NT2/D1 (cell line): ENCODE results near the gene ZBTB32.

Source experiments
- DNase-seq: peaks from one replicate; pipeline ENCODE4 v3.0.0-alpha.2; 2011; ENCODE audit warnings: low read depth, low spot score
- H3K27me3 ChIP-seq: 2 replicates; pipeline ENCODE4 v1.6.0; 2011; ENCODE audit warnings: mild to moderate bottlenecking; ENCODE audit not compliant: insufficient read length, insufficient read depth
- H3K36me3 ChIP-seq: 2 replicates; pipeline ENCODE4 v1.6.1; 2011; ENCODE audit warnings: mild to moderate bottlenecking, low read length, mixed read lengths; ENCODE audit not compliant: insufficient read depth, insufficient read length
- H3K4me1 ChIP-seq: 2 replicates; pipeline ENCODE4 v1.5.1; 2011; ENCODE audit not compliant: insufficient read depth, insufficient read length
- H3K4me3 ChIP-seq: 2 replicates; pipeline ENCODE4 v1.5.1; 2011; ENCODE audit warnings: low read depth; ENCODE audit not compliant: insufficient read length
- H3K9ac ChIP-seq: 2 replicates; pipeline ENCODE4 v1.6.0; 2011; ENCODE audit warnings: low read depth; ENCODE audit not compliant: insufficient read length
- H3K9me3 ChIP-seq: 2 replicates; pipeline ENCODE4 v1.5.1; 2011; ENCODE audit warnings: mild to moderate bottlenecking, low read length; ENCODE audit not compliant: insufficient read depth
- SUZ12 ChIP-seq: IDR thresholded peaks from 2 replicates; pipeline ENCODE4 v1.6.1; 2011; ENCODE audit not compliant: insufficient read length, insufficient read depth; ENCODE audit errors: extremely low read depth
- YY1 ChIP-seq: IDR thresholded peaks from 2 replicates; pipeline ENCODE4 v1.6.1; 2011; ENCODE audit not compliant: insufficient read length, insufficient read depth
- ZNF274 ChIP-seq: IDR thresholded peaks from 2 replicates; pipeline ENCODE4 v1.6.1; 2011; ENCODE audit warnings: mild to moderate bottlenecking, low read depth, low read length

ZBTB32 gene

DNA sequence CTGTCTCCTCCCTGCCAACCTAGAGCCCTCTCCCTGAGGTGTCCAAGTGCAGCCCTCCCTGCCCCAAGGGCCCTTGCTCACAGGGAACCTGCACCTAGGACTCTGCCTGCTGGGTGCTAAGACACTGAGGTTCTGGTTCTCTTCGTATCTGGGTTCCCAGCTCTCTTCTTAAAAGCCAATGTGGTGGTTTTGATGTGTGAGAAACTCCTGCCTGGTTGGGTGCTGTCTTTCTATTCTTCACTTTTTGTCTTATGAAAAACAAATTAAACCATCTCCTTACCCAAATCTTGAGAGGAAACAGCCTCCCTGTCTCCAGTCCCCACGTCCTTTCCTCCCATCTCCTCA, 9.1 kb downstream of the ZBTB32 start:
- H3K27me3 ChIP-seq, result no peaks in the 10 kb centered on the region
- no peak overlapping the region for H3K9ac ChIP-seq
- no peaks in the 10 kb centered on the region for H3K9me3 ChIP-seq
- TF ChIP-seq SUZ12 (no peak), ZNF274 (no peak), YY1 (no peak)
- H3K36me3 ChIP-seq, result no peaks in the 10 kb centered on the region
- H3K4me1 ChIP-seq, result peaks cover 15% of the 10 kb centered on the region
- no peak for DNase-seq
- H3K4me3 ChIP-seq, result no peak overlapping the region

- Histone ChIP-seq H3K4me3 (no peak overlapping the region), H3K36me3 (no peaks in the 10 kb centered on the region), H3K9me3 (no peaks in the 10 kb centered on the region), H3K9ac (no peak overlapping the region), H3K4me1 (peaks cover 15% of the 10 kb centered on the region), H3K27me3 (no peaks in the 10 kb centered on the region)
- TF ChIP-seq SUZ12 (no peak), ZNF274 (no peak)
- no peak for DNase-seq
Observed at GRCh38 chr19:35713904-35714495, 9.6 kb downstream of the ZBTB32 start.

DNA sequence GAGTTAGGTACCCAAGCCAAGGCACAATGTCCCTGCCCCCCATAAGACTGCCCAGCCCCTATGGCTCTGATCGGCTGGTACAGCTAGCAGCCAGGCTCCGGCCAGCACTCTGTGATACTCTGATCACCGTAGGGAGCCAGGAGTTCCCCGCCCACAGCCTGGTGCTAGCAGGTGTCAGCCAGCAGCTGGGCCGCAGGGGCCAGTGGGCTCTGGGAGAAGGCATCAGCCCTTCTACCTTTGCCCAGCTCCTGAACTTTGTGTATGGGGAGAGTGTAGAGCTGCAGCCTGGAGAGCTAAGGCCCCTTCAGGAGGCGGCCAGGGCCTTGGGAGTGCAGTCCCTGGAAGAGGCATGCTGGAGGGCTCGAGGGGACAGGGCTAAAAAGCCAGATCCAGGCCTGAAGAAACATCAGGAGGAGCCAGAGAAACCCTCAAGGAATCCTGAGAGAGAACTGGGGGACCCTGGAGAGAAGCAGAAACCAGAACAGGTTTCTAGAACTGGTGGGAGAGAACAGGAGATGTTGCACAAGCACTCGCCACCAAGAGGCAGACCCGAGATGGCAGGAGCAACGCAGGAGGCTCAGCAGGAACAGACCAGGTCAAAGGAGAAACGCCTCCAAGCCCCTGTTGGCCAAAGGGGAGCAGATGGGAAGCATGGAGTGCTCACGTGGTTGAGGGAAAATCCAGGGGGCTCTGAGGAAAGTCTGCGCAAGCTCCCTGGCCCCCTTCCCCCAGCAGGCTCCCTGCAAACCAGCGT, 10.4 kb downstream of the ZBTB32 start:
- Histone ChIP-seq H3K27me3 (no peaks in the 10 kb centered on the region), H3K4me3 (no peak overlapping the region), H3K9ac (peak overlapping the region; percentile 94), H3K9me3 (no peaks in the 10 kb centered on the region), H3K4me1 (peaks cover 15% of the 10 kb centered on the region), H3K36me3 (peaks cover 5% of the 10 kb centered on the region)
- no peak for DNase-seq
- no peak for TF ChIP-seq ZNF274
- no peak for TF ChIP-seq SUZ12
- TF ChIP-seq YY1, result no peak

GRCh38 chr19:35715355-35715809, 11.0 kb downstream of the ZBTB32 start:
- H3K4me3 ChIP-seq, result peak overlapping the region; percentile 85
- peaks cover 10% of the 10 kb centered on the region for H3K36me3 ChIP-seq
- H3K27me3 ChIP-seq, result no peaks in the 10 kb centered on the region
- no peaks in the 10 kb centered on the region for H3K9me3 ChIP-seq
- no peak for DNase-seq
- TF ChIP-seq ZNF274 (no peak), SUZ12 (no peak)
- H3K9ac ChIP-seq, result peak overlapping the region; percentile 94
- H3K4me1 ChIP-seq, result peaks cover 15% of the 10 kb centered on the region

DNA sequence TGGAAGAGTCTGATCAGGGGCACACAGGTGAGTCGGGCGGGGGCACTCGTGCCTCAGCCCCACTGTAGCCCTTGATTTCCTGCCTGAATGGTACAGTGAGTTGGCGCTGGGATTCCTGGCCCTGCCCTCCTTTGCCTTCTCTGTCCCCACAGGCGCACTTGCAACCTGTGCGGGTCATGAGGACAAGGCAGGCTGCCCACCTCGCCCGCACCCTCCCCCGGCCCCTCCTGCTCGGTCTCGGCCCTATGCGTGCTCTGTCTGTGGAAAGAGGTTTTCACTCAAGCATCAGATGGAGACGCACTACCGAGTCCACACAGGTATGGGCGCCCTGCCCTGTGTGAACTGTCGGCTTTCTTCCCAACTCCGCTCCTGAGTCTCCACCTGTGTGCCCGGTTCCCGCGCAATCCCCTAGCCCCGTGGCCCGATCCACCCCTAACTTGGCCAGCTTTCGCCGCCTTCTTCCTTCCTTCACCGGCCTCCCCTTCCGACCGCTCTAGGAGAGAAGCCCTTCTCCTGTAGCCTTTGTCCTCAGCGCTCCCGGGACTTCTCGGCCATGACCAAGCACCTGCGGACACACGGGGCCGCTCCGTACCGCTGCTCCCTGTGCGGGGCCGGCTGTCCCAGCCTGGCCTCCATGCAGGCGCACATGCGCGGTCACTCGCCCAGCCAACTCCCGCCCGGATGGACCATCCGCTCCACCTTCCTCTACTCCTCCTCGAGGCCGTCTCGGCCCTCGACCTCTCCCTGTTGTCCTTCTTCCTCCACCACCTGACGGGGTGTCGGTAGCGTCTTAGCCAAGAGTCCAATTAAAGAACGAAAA, 11.8 kb downstream of the ZBTB32 start:
- Histone ChIP-seq H3K4me3 (peak overlapping the region; percentile 85), H3K9me3 (no peaks in the 10 kb centered on the region), H3K36me3 (peaks cover 16% of the 10 kb centered on the region), H3K4me1 (peaks cover 15% of the 10 kb centered on the region), H3K27me3 (no peaks in the 10 kb centered on the region), H3K9ac (peak overlapping the region; percentile 94)
- TF ChIP-seq ZNF274 (no peak), SUZ12 (no peak), YY1 (no peak)
- DNase-seq, result no peak

DNA sequence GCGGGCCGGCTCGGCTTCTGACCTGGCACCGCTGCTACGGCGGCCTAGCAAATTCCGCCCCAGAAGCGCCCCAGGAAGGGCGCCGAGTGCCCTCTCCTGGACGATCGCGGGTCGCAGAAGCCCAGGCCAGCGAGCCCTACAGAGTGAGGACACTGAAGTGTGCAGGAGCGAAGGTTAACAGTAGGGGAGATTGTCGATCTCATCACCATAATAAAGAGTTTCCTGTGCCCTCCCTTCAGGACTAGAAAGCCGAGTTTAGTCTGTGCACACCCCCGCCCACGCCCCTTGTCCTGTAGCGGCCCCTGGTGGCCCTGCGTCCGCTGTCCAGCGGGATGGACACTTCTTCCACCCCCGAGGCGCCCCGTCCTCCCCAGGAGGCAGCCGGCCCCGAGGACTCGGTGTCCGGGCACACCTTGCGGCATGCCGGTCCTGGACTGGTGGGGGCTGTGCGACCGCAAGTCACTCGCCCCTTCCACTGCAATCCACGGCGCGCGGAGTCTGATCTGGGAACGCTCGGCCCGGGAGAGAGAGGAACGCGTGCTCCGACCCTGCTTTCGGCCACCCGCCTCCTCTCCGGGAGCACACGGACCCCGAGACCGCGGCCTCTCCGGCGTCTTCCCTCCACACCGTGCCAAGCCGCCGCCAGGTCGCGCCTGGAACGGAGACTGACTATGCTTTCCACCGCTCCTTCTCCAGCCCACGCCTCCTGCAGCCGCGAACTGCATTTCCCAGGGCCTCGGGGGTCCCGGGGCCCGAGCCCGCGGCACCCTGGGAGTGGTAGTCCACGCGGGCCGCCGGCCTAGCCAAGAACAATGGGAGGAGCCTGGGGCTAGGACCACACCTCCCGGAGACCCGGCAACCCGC, 12.7 kb downstream of the ZBTB32 start:
- peaks cover 12% of the 10 kb centered on the region for H3K4me1 ChIP-seq
- no peaks in the 10 kb centered on the region for H3K27me3 ChIP-seq
- peaks cover 23% of the 10 kb centered on the region for H3K36me3 ChIP-seq
- DNase-seq, result peak; percentile 89
- no peaks in the 10 kb centered on the region for H3K9me3 ChIP-seq
- peak overlapping the region; percentile 85 for H3K4me3 ChIP-seq
- TF ChIP-seq SUZ12 (no peak), YY1 (no peak), ZNF274 (no peak)
- peak overlapping the region; percentile 94 for H3K9ac ChIP-seq
